ENCODE data around the gene DLG5.

Gene DLG5

DNA sequence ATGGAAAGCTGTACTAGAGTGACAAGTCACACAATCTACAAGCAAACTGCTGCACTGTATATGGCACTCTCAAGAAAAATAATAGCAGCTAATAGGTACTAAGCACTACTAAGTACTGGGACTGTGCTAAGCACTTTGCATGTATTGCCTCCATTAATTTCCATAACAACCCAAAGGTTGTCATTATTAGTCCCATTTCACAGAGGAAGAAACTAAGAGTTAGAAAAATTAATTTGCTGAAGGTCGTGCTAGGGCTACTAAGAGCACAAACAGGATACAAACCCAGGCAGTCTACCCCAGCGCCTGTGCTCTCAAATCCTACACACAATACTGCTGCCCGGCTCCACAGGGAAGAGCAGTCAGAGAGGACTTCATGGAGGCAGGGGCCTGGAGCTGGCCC is 51.7 kb downstream of the DLG5 start:
- DNase-seq (ENCODE audit: extremely low spot score) = no peak
- TF ChIP-seq, protein P1, sequence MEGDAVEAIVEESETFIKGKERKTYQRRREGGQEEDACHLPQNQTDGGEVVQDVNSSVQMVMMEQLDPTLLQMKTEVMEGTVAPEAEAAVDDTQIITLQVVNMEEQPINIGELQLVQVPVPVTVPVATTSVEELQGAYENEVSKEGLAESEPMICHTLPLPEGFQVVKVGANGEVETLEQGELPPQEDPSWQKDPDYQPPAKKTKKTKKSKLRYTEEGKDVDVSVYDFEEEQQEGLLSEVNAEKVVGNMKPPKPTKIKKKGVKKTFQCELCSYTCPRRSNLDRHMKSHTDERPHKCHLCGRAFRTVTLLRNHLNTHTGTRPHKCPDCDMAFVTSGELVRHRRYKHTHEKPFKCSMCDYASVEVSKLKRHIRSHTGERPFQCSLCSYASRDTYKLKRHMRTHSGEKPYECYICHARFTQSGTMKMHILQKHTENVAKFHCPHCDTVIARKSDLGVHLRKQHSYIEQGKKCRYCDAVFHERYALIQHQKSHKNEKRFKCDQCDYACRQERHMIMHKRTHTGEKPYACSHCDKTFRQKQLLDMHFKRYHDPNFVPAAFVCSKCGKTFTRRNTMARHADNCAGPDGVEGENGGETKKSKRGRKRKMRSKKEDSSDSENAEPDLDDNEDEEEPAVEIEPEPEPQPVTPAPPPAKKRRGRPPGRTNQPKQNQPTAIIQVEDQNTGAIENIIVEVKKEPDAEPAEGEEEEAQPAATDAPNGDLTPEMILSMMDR (IDR thresholded peaks at IDR 0.05; ENCODE audit: control extremely low read depth, extremely low read depth, low read depth, missing control alignments) = no peak
- POLR2A ChIA-PET = no interaction called here
- CTCF ChIA-PET = interaction anchor here (2.6 kb wide), 1 partner anchor 28 kb away, joined by 5 read pairs; no protein-coding TSS in a partner anchor

GRCh38 chr10:77873536-77874380 is 52.8 kb downstream of the DLG5 start:
- ChIA-PET CTCF (interaction anchor here (1.2 to 2.6 kb wide), 5 partner anchors 10 to 27 kb away, joined by 3 to 6 read pairs (median 4); no protein-coding TSS in a partner anchor), POLR2A (no interaction called here)
- TF ChIP-seq, protein P1 (IDR thresholded peaks at IDR 0.05; ENCODE audit: control extremely low read depth, extremely low read depth, low read depth, missing control alignments) = no peak
- peak; percentile 77 for DNase-seq (ENCODE audit: extremely low spot score)

DNA sequence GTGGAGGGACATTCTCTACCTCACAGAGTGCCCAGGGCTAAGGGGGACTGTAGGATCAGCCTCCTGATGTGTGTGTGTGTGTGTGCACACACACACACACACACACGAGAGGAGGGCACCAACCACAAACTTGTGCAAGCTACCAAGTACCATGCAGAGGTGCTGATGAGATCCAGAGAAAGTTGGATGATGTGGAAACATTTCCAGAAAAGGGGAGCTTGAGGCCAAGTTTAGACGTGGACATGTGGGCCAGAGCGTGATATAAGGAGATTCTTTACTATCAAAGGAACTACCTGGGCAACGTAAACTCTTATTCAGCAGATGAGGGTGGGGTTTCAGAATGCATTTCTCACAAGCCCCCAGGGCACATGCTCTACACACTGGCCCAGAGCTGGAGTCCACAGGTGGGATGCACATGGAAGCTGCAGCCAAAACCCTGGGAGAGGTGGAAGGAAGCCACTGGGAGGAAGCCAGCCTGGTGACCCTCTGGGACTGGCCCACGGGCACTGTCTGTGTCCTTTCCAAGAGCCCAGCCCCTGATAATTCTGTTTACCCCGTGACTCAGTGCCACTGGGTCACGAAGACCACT is 53.5 kb downstream of the DLG5 start:
- CTCF ChIA-PET = interaction anchor here (1.2 to 1.6 kb wide), 5 partner anchors 9 to 1323 kb away, joined by 3 to 6 read pairs (median 4); no protein-coding TSS in a partner anchor
- TF ChIP-seq, protein P1 (IDR thresholded peaks at IDR 0.05; ENCODE audit: control extremely low read depth, extremely low read depth, low read depth, missing control alignments) = no peak
- DNase-seq (ENCODE audit: extremely low spot score) = no peak
- POLR2A ChIA-PET = no interaction called here

- ChIA-PET CTCF (interaction anchor here (1.2 to 1.6 kb wide), 4 partner anchors 19 to 1323 kb away, joined by 3 to 4 read pairs (median 4); no protein-coding TSS in a partner anchor), POLR2A (no interaction called here)
- no peak for DNase-seq (ENCODE audit: extremely low spot score)
- TF ChIP-seq, protein P1 (IDR thresholded peaks at IDR 0.05; ENCODE audit: control extremely low read depth, extremely low read depth, low read depth, missing control alignments) = no peak
Observed at GRCh38 chr10:77872151-77872946, 54.2 kb downstream of the DLG5 start.

GRCh38 chr10:77869626-77870420 is 56.7 kb downstream of the DLG5 start:
- ChIA-PET CTCF (no interaction called here), POLR2A (interaction anchor here (0.5 kb wide), 1 partner anchor 1883 kb away, joined by 3 read pairs; no protein-coding TSS in a partner anchor)

More at GRCh38 chr10:77869626-77870420, 56.7 kb downstream of the DLG5 start:
- TF ChIP-seq, protein P1 (IDR thresholded peaks at IDR 0.05; ENCODE audit: control extremely low read depth, extremely low read depth, low read depth, missing control alignments) = no peak
- DNase-seq (ENCODE audit: extremely low spot score) = no peak
